ENCODE data around the gene CLNK.
A peak's percentile ranks its signal among the peaks of the same experiment; 100 is the strongest.

Gene CLNK

DNA sequence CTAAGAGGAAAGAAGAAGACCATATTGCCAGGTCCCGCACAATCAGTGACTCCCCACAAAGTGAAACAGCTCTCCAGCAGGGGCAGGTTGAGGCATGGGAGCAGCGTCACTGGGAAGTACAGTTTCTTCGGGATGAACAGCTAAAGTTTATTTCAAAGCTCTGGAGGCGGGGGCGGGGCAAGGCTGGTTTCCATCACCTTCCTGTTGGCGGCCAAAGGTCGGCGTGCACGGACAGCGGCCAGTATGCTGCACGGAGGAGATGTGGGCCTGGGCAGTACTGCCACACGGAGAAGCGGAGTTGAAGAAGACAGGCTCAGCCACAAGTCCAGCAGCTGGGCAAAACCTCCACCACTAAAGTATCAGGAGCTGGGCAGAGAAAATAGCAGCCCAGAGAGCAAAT is 226.4 kb downstream of the CLNK start:
- Histone ChIP-seq H3K9ac (ENCODE audit: low read length in 5 of 5) (no peak overlapping the region), H3K4me3 (ENCODE audit: low read depth in 1 of 5, low read length in 5 of 5) (peak overlapping the region in 4 of 5 donors; percentile 67 to 71 (median 68)), H3K4me1 (ENCODE audit: control insufficient read depth in 5 of 5, insufficient read depth in 5 of 5, low read length in 5 of 5) (peaks cover 0 to 29% (median 24%) of the 10 kb centered on the region in 5 donors), H3K36me3 (ENCODE audit: control insufficient read depth in 5 of 5, insufficient read depth in 5 of 5, low read length in 5 of 5) (peaks cover 2 to 11% (median 8%) of the 10 kb centered on the region in 5 donors), H3K9me3 (ENCODE audit: control insufficient read depth in 5 of 5, low read length in 5 of 5) (no peaks in the 10 kb centered on the region), H3K27ac (ENCODE audit: low read depth, low read length) (no peak overlapping the region), H3K27me3 (ENCODE audit: control insufficient read depth in 5 of 5, insufficient read depth in 4 of 5, low read length in 5 of 5) (peaks cover 4 to 18% (median 13%) of the 10 kb centered on the region in 5 donors)

DNA sequence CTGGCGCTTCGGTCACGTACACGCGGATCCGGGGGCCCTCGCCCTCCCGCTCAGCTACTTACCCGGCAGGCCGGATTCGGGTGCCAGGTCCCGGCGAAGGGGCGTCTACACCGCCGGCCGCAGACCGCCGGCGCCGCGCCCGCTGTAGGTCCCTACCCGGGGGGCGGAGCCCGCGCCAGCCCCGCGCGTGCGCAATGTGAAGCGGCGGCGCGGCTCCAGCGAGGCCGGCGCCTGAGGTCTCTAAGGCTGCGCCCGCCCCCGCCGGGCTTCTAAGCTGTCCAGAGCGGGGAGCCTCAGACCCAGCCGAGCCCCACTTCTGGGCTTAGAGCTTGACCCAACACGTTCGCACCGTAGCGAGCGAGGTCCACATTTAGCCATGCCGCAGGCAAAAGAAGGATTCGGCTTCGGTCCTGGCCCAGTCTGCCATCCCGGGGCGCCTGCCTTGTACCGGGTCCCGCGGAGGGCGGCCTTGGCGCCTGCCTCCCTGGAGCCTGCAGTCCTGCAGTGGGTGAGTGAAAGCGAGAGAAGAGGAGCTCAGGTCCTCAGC is 227.2 kb downstream of the CLNK start, which contains the start of gene ZNF518B:
Gene ZNF518B (minus strand): TSS at position 172 of the 547 bp plus-strand sequence. CDS start 11,098 bp downstream, outside the sequence.
- Histone ChIP-seq H3K27ac (ENCODE audit: low read depth, low read length) (no peak within 1 kb of the TSS), H3K27me3 (ENCODE audit: control insufficient read depth in 5 of 5, insufficient read depth in 4 of 5, low read length in 5 of 5) (peaks cover 4 to 16% (median 9%) of the 10 kb centered on the region in 5 donors), H3K4me1 (ENCODE audit: control insufficient read depth in 5 of 5, insufficient read depth in 5 of 5, low read length in 5 of 5) (peaks cover 0 to 29% (median 24%) of the 10 kb centered on the region in 5 donors), H3K9ac (ENCODE audit: low read length in 5 of 5) (peak within 1 kb of the TSS in 2 of 5 donors; percentile 50 to 53), H3K4me3 (ENCODE audit: low read depth in 1 of 5, low read length in 5 of 5) (peak within 1 kb of the TSS; percentile 67 to 75 (median 69)), H3K9me3 (ENCODE audit: control insufficient read depth in 5 of 5, low read length in 5 of 5) (no peaks in the 10 kb centered on the region), H3K36me3 (ENCODE audit: control insufficient read depth in 5 of 5, insufficient read depth in 5 of 5, low read length in 5 of 5) (peaks cover 7 to 16% (median 13%) of the 10 kb centered on the region in 5 donors)

DNA sequence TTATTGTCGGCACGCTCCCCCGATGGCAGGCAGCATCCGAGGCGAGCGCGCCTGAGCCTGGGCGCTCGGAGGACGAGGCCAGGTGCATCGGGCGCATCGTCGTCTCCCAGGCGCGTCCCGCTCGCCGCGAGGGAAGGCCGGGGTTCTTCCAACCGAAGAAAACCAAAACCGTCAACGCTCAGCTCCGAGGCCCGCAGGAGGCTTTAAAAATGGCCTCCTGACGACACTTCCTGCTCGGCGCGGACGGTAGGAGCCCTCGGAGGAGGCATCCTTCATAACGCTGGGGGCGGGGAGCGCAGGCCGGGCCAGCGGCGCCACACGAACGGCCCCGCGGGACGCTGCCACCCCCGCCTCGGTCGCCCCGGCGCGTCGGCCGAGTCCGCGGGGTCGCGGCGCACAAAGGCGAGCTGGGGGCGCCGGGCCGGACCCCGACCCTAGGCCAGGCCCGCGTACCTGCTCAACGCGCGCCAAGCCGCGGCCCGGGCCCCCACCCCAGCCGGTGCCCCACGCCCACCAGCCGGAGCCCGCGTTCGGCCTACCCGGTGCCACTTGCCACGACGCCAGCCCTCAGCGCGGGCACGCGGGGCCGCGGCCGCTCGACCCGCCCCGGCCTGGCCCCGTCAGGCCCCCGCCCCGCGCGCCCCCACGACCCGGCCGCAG is 227.8 kb downstream of the CLNK start:
- Histone ChIP-seq H3K4me1 (ENCODE audit: control insufficient read depth in 5 of 5, insufficient read depth in 5 of 5, low read length in 5 of 5) (peaks cover 0 to 28% (median 23%) of the 10 kb centered on the region in 5 donors), H3K36me3 (ENCODE audit: control insufficient read depth in 5 of 5, insufficient read depth in 5 of 5, low read length in 5 of 5) (peaks cover 9 to 21% (median 16%) of the 10 kb centered on the region in 5 donors), H3K4me3 (ENCODE audit: low read depth in 1 of 5, low read length in 5 of 5) (peak overlapping the region; percentile 67 to 75 (median 69)), H3K27ac (ENCODE audit: low read depth, low read length) (no peak overlapping the region), H3K27me3 (ENCODE audit: control insufficient read depth in 5 of 5, insufficient read depth in 4 of 5, low read length in 5 of 5) (peaks cover 0 to 10% (median 3%) of the 10 kb centered on the region in 5 donors), H3K9me3 (ENCODE audit: control insufficient read depth in 5 of 5, low read length in 5 of 5) (peaks cover 0 to 4% (median 0%) of the 10 kb centered on the region in 5 donors), H3K9ac (ENCODE audit: low read length in 5 of 5) (peak overlapping the region in 2 of 5 donors; percentile 50 to 51)

DNA sequence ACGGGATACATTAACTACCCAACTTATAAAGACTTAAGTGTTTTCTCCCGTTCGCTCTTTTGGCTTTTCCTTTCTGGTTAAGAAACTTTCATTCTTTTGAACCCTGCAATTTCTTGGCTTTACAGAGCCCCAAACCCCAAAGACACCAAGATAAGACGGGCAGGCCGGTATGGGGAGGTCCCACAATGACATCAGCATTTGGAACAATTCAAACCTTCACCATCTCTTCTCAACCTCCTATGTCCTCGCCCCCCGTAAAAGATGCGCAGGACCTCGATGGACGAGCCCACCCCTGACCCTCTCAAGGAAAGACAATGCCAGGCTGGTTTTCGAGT is 228.3 kb downstream of the CLNK start:
- peaks cover 0 to 7% (median 0%) of the 10 kb centered on the region in 5 donors for H3K27me3 ChIP-seq (ENCODE audit: control insufficient read depth in 5 of 5, insufficient read depth in 4 of 5, low read length in 5 of 5)
- H3K36me3 ChIP-seq (ENCODE audit: control insufficient read depth in 5 of 5, insufficient read depth in 5 of 5, low read length in 5 of 5), result peaks cover 9 to 21% (median 17%) of the 10 kb centered on the region in 5 donors
- H3K27ac ChIP-seq (ENCODE audit: low read depth, low read length), result no peak overlapping the region
- peak overlapping the region; percentile 67 to 75 (median 69) for H3K4me3 ChIP-seq (ENCODE audit: low read depth in 1 of 5, low read length in 5 of 5)
- H3K9ac ChIP-seq (ENCODE audit: low read length in 5 of 5), result peak overlapping the region in 2 of 5 donors; percentile 50 to 51
- peaks cover 0 to 24% (median 20%) of the 10 kb centered on the region in 5 donors for H3K4me1 ChIP-seq (ENCODE audit: control insufficient read depth in 5 of 5, insufficient read depth in 5 of 5, low read length in 5 of 5)
- H3K9me3 ChIP-seq (ENCODE audit: control insufficient read depth in 5 of 5, low read length in 5 of 5), result peaks cover 0 to 4% (median 0%) of the 10 kb centered on the region in 5 donors

DNA sequence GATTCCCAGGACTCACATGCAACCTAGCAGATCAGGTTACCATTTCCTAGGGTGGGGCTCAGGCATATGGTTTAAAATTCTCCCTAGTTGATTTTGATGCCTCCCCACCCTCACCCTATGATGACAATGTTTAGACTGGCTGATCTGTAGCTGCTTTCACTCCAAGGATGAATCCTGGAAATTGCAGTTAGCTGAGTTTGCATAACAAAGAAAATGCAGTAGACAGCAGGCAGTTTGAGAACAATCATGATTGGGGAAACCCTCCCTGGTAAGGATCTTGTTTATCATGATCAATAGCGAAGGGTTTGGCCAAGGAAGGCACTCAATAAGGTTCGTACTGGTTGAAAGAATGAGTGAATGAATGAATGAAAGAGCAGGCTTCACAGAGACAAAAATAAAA is 229.4 kb downstream of the CLNK start:
- H3K4me1 ChIP-seq (ENCODE audit: control insufficient read depth in 5 of 5, insufficient read depth in 5 of 5, low read length in 5 of 5), result peaks cover 0 to 21% (median 20%) of the 10 kb centered on the region in 5 donors
- no peaks in the 10 kb centered on the region for H3K27me3 ChIP-seq (ENCODE audit: control insufficient read depth in 5 of 5, insufficient read depth in 4 of 5, low read length in 5 of 5)
- peaks cover 11 to 26% (median 20%) of the 10 kb centered on the region in 5 donors for H3K36me3 ChIP-seq (ENCODE audit: control insufficient read depth in 5 of 5, insufficient read depth in 5 of 5, low read length in 5 of 5)
- peaks cover 0 to 7% (median 0%) of the 10 kb centered on the region in 5 donors for H3K9me3 ChIP-seq (ENCODE audit: control insufficient read depth in 5 of 5, low read length in 5 of 5)
- H3K4me3 ChIP-seq (ENCODE audit: low read depth in 1 of 5, low read length in 5 of 5), result no peak overlapping the region
- H3K9ac ChIP-seq (ENCODE audit: low read length in 5 of 5), result no peak overlapping the region
- no peak overlapping the region for H3K27ac ChIP-seq (ENCODE audit: low read depth, low read length)

DNA sequence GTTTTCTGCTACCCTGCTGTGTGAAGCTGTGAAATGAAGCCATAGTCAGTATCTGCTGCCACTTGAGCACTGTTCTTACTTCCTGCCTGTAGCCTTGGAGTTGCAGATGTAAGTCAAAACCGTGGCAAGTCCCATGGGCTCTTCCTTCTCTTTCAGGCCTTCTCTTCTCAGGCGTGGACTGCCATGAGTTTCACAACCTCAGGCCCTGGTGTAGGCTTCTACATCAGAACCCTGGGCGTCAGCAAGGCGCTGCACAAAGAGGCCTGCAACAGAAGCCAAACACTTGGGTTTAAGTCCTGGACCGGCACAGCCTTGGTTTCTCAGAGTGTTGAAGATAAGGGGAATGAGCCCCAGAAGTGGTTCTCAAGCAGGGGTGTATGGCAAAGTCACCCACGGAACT is 229.8 kb downstream of the CLNK start:
- H3K4me3 ChIP-seq (ENCODE audit: low read depth in 1 of 5, low read length in 5 of 5), result no peak overlapping the region

DNA sequence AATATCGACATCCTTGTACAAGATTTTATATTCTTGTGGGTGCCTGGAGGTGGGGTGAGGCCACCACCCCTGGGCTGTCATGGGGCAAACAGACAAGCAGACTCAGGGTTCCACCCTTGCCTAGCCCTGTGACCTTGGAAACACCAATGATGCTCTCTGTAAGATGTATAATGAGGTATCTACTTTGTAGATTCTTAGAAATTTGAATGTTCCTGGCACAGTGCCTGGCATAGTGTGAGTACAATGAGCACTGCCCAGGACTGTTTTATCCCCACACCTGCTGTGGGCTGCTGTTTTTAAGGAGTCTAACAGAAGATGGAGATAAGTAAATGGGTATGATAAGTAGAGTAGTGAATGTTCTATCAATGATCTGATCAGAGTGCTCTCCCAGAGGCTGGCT is 230.4 kb downstream of the CLNK start:
- Histone ChIP-seq H3K27me3 (ENCODE audit: control insufficient read depth in 5 of 5, insufficient read depth in 4 of 5, low read length in 5 of 5) (no peaks in the 10 kb centered on the region), H3K9me3 (ENCODE audit: control insufficient read depth in 5 of 5, low read length in 5 of 5) (peaks cover 0 to 8% (median under 1%) of the 10 kb centered on the region in 5 donors), H3K27ac (ENCODE audit: low read depth, low read length) (no peak overlapping the region), H3K4me1 (ENCODE audit: control insufficient read depth in 5 of 5, insufficient read depth in 5 of 5, low read length in 5 of 5) (peaks cover 0 to 30% (median 21%) of the 10 kb centered on the region in 5 donors), H3K9ac (ENCODE audit: low read length in 5 of 5) (no peak overlapping the region), H3K36me3 (ENCODE audit: control insufficient read depth in 5 of 5, insufficient read depth in 5 of 5, low read length in 5 of 5) (peaks cover 12 to 28% (median 20%) of the 10 kb centered on the region in 5 donors), H3K4me3 (ENCODE audit: low read depth in 1 of 5, low read length in 5 of 5) (no peak overlapping the region)

More for the DNA sequence above, 229.8 kb downstream of the CLNK start:
- H3K9me3 ChIP-seq (ENCODE audit: control insufficient read depth in 5 of 5, low read length in 5 of 5), result peaks cover 0 to 8% (median 0%) of the 10 kb centered on the region in 5 donors
- H3K36me3 ChIP-seq (ENCODE audit: control insufficient read depth in 5 of 5, insufficient read depth in 5 of 5, low read length in 5 of 5), result peaks cover 12 to 28% (median 20%) of the 10 kb centered on the region in 5 donors
- peaks cover 0 to 25% (median 21%) of the 10 kb centered on the region in 5 donors for H3K4me1 ChIP-seq (ENCODE audit: control insufficient read depth in 5 of 5, insufficient read depth in 5 of 5, low read length in 5 of 5)
- H3K27ac ChIP-seq (ENCODE audit: low read depth, low read length), result no peak overlapping the region
- H3K27me3 ChIP-seq (ENCODE audit: control insufficient read depth in 5 of 5, insufficient read depth in 4 of 5, low read length in 5 of 5), result no peaks in the 10 kb centered on the region
- no peak overlapping the region for H3K9ac ChIP-seq (ENCODE audit: low read length in 5 of 5)

DNA sequence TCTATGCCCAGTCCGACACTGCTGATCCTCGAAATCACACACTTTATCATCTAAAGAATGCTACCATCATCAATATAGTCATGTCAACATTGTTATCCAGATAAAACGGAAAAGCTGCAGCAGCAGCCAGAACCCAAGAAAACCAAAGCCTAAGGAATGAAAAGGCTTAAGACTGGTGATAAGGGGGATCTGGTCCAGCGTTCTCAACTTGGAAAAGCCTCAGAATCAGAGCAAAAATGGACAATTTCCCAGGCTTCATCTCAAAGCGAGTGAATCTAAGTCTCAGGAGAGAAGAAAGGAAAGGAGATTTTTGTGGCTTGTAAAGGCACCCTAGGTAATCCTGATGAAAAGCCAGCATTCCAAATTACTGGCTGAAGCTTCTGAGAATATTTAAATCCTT is 235.6 kb downstream of the CLNK start:
- Histone ChIP-seq H3K27me3 (ENCODE audit: control insufficient read depth in 5 of 5, insufficient read depth in 4 of 5, low read length in 5 of 5) (no peaks in the 10 kb centered on the region), H3K36me3 (ENCODE audit: control insufficient read depth in 5 of 5, insufficient read depth in 5 of 5, low read length in 5 of 5) (peaks cover 32 to 45% (median 36%) of the 10 kb centered on the region in 5 donors), H3K4me1 (ENCODE audit: control insufficient read depth in 5 of 5, insufficient read depth in 5 of 5, low read length in 5 of 5) (peaks cover 0 to 17% (median 7%) of the 10 kb centered on the region in 5 donors), H3K27ac (ENCODE audit: low read depth, low read length) (no peak overlapping the region), H3K9ac (ENCODE audit: low read length in 5 of 5) (no peak overlapping the region), H3K9me3 (ENCODE audit: control insufficient read depth in 5 of 5, low read length in 5 of 5) (peaks cover 2 to 52% (median 26%) of the 10 kb centered on the region in 5 donors), H3K4me3 (ENCODE audit: low read depth in 1 of 5, low read length in 5 of 5) (no peak overlapping the region)

DNA sequence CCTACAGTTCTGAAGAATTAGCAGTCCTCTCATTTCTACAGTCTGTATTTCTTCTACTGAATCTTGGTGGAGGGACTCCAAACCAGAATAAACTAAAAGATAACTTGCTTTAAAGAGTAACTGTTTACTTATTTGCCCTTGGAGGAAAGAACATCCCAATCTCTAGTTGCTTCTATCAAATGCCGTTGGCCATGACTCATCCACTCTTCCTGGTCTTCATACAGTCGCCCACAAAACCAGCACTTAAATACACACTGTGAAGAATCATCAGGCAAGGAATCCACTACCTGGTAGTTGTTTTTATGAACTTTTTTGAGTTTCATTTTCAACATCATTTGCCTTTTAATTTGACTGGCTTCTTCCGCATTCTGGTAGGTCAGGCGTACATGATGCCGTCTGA is 241.6 kb downstream of the CLNK start:
- Histone ChIP-seq H3K4me1 (ENCODE audit: control insufficient read depth in 5 of 5, insufficient read depth in 5 of 5, low read length in 5 of 5) (no peaks in the 10 kb centered on the region), H3K9ac (ENCODE audit: low read length in 5 of 5) (no peak overlapping the region), H3K36me3 (ENCODE audit: control insufficient read depth in 5 of 5, insufficient read depth in 5 of 5, low read length in 5 of 5) (peaks cover 15 to 26% (median 20%) of the 10 kb centered on the region in 5 donors), H3K4me3 (ENCODE audit: low read depth in 1 of 5, low read length in 5 of 5) (no peak overlapping the region), H3K27me3 (ENCODE audit: control insufficient read depth in 5 of 5, insufficient read depth in 4 of 5, low read length in 5 of 5) (no peaks in the 10 kb centered on the region), H3K27ac (ENCODE audit: low read depth, low read length) (no peak overlapping the region), H3K9me3 (ENCODE audit: control insufficient read depth in 5 of 5, low read length in 5 of 5) (peaks cover 7 to 52% (median 34%) of the 10 kb centered on the region in 5 donors)

DNA sequence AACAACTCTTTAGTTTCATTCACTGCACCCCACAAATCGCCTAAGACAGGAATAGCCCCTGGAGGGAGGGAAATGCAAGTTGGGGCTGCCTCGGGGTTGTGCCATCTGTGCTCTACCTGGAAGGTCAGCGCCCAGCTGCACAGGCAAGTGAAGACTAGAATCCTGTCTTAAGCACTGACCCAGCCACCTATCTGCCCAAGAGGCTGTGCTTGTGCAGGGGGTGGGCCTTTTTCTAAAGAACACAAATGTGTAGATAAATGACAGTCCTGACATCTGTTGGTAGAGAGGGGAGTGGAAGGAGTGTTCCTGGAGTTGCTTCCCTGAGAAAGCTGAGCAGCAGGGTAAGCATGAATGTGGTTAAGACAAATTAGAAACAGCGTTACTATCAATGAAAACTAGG is 243.1 kb downstream of the CLNK start:
- H3K9me3 ChIP-seq (ENCODE audit: control insufficient read depth in 5 of 5, low read length in 5 of 5), result peaks cover 7 to 42% (median 25%) of the 10 kb centered on the region in 5 donors
- H3K36me3 ChIP-seq (ENCODE audit: control insufficient read depth in 5 of 5, insufficient read depth in 5 of 5, low read length in 5 of 5), result peaks cover 15 to 26% (median 19%) of the 10 kb centered on the region in 5 donors
- H3K9ac ChIP-seq (ENCODE audit: low read length in 5 of 5), result no peak overlapping the region
- H3K27ac ChIP-seq (ENCODE audit: low read depth, low read length), result no peak overlapping the region
- no peaks in the 10 kb centered on the region for H3K27me3 ChIP-seq (ENCODE audit: control insufficient read depth in 5 of 5, insufficient read depth in 4 of 5, low read length in 5 of 5)
- no peaks in the 10 kb centered on the region for H3K4me1 ChIP-seq (ENCODE audit: control insufficient read depth in 5 of 5, insufficient read depth in 5 of 5, low read length in 5 of 5)
- H3K4me3 ChIP-seq (ENCODE audit: low read depth in 1 of 5, low read length in 5 of 5), result no peak overlapping the region

Data from subcutaneous abdominal adipose tissue (tissue), 5 donors.